DOHH2 (cell line): ENCODE measurements around the gene XRCC6.

Experiments used
- H3F3A ChIP-seq: fragments of 200-600 bp; sonication (generic), shearing (Covaris generic); 2 replicates; pipeline ENCODE4 v1.6.0; 2016; ENCODE audit warnings: antibody characterized with exemption, mild to moderate bottlenecking; ENCODE audit not compliant: control insufficient read depth, insufficient read depth
- H3K27ac ChIP-seq: fragments of 200-600 bp; sonication (generic); 2 replicates; pipeline ENCODE4 v1.5.1; 2014; ENCODE audit warnings: low read depth, mild to moderate bottlenecking, low read length, moderate library complexity
- H3K27me3 ChIP-seq: fragments of 200-600 bp; sonication (generic); 2 replicates; pipeline ENCODE4 v1.6.1; 2014; ENCODE audit warnings: mild to moderate bottlenecking, low read length, mixed read lengths; ENCODE audit not compliant: control insufficient read depth
- H3K36me3 ChIP-seq: fragments of 200-600 bp; sonication (generic); 2 replicates; pipeline ENCODE4 v1.6.1; 2014; ENCODE audit warnings: mild to moderate bottlenecking, low read length, moderate library complexity, mixed read lengths; ENCODE audit not compliant: control insufficient read depth
- H3K4me1 ChIP-seq: fragments of 200-600 bp; sonication (generic); 2 replicates; pipeline ENCODE4 v1.6.1; 2014; ENCODE audit warnings: mild to moderate bottlenecking, low read length, mixed read lengths; ENCODE audit not compliant: control insufficient read depth
- H3K4me2 ChIP-seq: fragments of 200-600 bp; sonication (generic); 2 replicates; pipeline ENCODE4 v1.6.0; 2014; ENCODE audit warnings: mild to moderate bottlenecking, low read length, moderate library complexity
- H3K4me3 ChIP-seq: fragments of 200-600 bp; sonication (generic); 2 replicates; pipeline ENCODE4 v1.5.1; 2014; ENCODE audit warnings: mild to moderate bottlenecking, low read length, mixed read lengths
- H3K79me2 ChIP-seq: fragments of 200-600 bp; sonication (generic); 2 replicates; pipeline ENCODE4 v1.6.1; 2014; ENCODE audit warnings: mild to moderate bottlenecking, low read length, mixed read lengths; ENCODE audit not compliant: control insufficient read depth
- H3K9me2 ChIP-seq: fragments of 200-600 bp; sonication (generic); replicated peaks from 2 replicates; pipeline ENCODE4 v1.6.1; 2014; ENCODE audit warnings: mild to moderate bottlenecking, low read length, mixed read lengths; ENCODE audit not compliant: control insufficient read depth
- H3K9me3 ChIP-seq: fragments of 200-600 bp; sonication (generic); 2 replicates; pipeline ENCODE4 v1.6.1; 2014; ENCODE audit warnings: antibody characterized with exemption, low read length, mixed read lengths; ENCODE audit not compliant: control insufficient read depth, insufficient read depth
- H4K20me1 ChIP-seq: fragments of 200-600 bp; sonication (generic); 2 replicates; pipeline ENCODE4 v1.6.0; 2014; ENCODE audit warnings: low read depth, mild to moderate bottlenecking, antibody characterized with exemption, low read length, moderate library complexity; ENCODE audit not compliant: control insufficient read depth, insufficient read depth
- CTCF ChIP-seq: fragments of 200-600 bp; sonication (generic); IDR thresholded peaks from one replicate; pipeline ENCODE4 v1.5.1; 2014; ENCODE audit warnings: antibody characterized with exemption, mild to moderate bottlenecking, low read depth, low read length; ENCODE audit not compliant: poor library complexity, severe bottlenecking
- EZH2phosphoT487 ChIP-seq: fragments of 200-600 bp; sonication (generic); IDR thresholded peaks from 2 replicates; pipeline ENCODE4 v1.6.1; 2017; ENCODE audit warnings: borderline replicate concordance, mild to moderate bottlenecking, antibody characterized with exemption, low read length, moderate library complexity, mixed read lengths

Gene XRCC6

DNA sequence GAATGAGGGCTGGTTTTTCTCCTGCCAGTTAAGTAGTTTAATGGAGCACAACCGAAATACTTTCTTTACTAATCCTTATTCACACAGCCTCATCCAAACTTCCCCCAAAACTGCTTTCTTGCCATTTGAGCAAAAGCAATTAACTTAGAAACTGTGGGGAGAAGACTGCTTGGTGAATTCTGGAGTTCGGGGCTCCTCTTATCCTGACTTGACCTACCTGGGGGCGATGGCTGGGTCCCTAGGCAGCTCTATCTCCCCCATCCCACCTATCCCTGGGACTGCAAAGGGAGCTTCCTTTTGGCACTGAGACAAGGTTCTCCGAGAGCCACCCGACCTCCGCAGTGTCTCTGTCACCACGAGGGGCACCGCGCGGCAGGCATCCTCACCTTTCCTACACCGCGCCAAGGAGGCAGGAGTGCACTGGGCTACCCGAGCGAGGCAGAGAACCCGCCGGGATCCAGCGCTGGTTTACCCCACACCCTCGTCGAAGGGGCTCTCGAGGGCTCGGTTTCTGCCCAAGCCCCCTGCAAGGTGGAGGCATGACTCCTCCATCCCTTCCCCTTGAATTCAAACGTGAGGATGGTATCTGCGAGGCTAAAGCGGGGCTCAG is 1.0 kb upstream of the XRCC6 start:
- Histone ChIP-seq H3F3A (no peaks in the 10 kb centered on the region; the same call in 1 of the 2 replicates), H3K9me3 (no peaks in the 10 kb centered on the region), H3K4me3 (peak overlapping the region; percentile 99), H3K79me2 (peaks cover 94% of the 10 kb centered on the region), H3K4me2 (peak overlapping the region; percentile 91), H4K20me1 (peaks cover 7% of the 10 kb centered on the region; the same call in 1 of the 2 replicates), H3K27me3 (no peaks in the 10 kb centered on the region), H3K36me3 (peaks cover 66% of the 10 kb centered on the region), H3K27ac (peak overlapping the region; percentile 58), H3K4me1 (peaks cover 37% of the 10 kb centered on the region), H3K9me2 (no peaks in the 10 kb centered on the region)
- TF ChIP-seq CTCF (peak; percentile 27), EZH2phosphoT487 (no peak)

DNA sequence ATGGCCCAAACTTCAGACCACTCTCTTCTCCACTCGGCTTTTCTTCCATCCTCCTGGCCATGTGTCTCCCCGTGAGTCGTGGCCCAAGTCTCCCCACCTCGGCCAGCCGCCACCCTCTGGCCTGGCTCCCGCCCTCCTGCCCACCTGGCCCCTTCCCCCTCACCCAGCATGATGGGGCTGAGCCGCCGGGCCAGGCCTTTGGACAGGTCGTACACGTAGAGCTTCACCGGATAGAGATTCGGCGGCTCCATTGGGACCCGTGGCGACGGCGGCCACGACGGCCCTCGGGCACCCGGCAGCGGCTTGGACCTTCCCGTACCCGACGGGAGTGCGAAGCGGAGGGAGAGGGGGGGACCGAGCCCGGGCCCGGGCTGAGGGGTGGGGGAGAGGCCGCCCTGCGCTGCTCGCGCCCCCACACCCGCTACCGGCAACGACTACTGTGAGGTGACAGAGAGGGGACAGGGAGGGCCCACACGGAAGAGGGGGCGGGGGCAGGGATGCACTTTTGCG is 451 bp upstream of the XRCC6 start, which contains the start of gene DESI1:
Gene DESI1, minus strand, starts transcription at position 455 of the 510 bp plus-strand sequence. Its CDS starts 204 bp downstream, at position 251.
- H3K4me2 ChIP-seq, result peak within 1 kb of the TSS; percentile 91
- no peak for TF ChIP-seq EZH2phosphoT487
- TF ChIP-seq CTCF, result no peak
- no peaks in the 10 kb centered on the region for H3K9me2 ChIP-seq
- peak within 1 kb of the TSS; percentile 84 for H3K27ac ChIP-seq
- H3K27me3 ChIP-seq, result no peaks in the 10 kb centered on the region
- peak within 1 kb of the TSS; percentile 99 for H3K4me3 ChIP-seq
- H3K36me3 ChIP-seq, result peaks cover 71% of the 10 kb centered on the region
- no peaks in the 10 kb centered on the region; the same call in 1 of the 2 replicates for H3F3A ChIP-seq
- peaks cover 94% of the 10 kb centered on the region for H3K79me2 ChIP-seq
- H3K4me1 ChIP-seq, result peaks cover 37% of the 10 kb centered on the region
- peaks cover 7% of the 10 kb centered on the region; the same call in 1 of the 2 replicates for H4K20me1 ChIP-seq
- H3K9me3 ChIP-seq, result no peaks in the 10 kb centered on the region

- TF ChIP-seq CTCF (no peak), EZH2phosphoT487 (no peak)
- no peaks in the 10 kb centered on the region for H3K9me3 ChIP-seq
- H3K9me2 ChIP-seq, result no peaks in the 10 kb centered on the region
- no peaks in the 10 kb centered on the region; the same call in 1 of the 2 replicates for H3F3A ChIP-seq
- H3K27ac ChIP-seq, result peak overlapping the region; percentile 84
- peak overlapping the region; percentile 90 for H3K4me2 ChIP-seq
- peak overlapping the region; percentile 99 for H3K4me3 ChIP-seq
- H3K27me3 ChIP-seq, result no peaks in the 10 kb centered on the region
- H3K79me2 ChIP-seq, result peaks cover 94% of the 10 kb centered on the region
- peaks cover 7% of the 10 kb centered on the region; the same call in 1 of the 2 replicates for H4K20me1 ChIP-seq
- peaks cover 34% of the 10 kb centered on the region for H3K4me1 ChIP-seq
- H3K36me3 ChIP-seq, result peaks cover 75% of the 10 kb centered on the region
These were observed 750 bp downstream of the XRCC6 start for GRCh38 chr22:41621911-41622179.
